ENCODE results near the gene TPM4.
"Not testable (repeated sequence)": the region's sequence is repeated elsewhere in the genome, so short reads cannot be mapped to it uniquely, and the experiment has no call there.

- not testable (repeated sequence) for TF ChIP-seq CTCF, EZH2phosphoT487 (IDR thresholded peaks at IDR 0.05)
Observed at GRCh38 chr19:16099314-16099965, 23.1 kb downstream of the TPM4 start.
